Measurements from ENCODE around the gene SIVA1.
A peak's percentile ranks its signal among the peaks of the same experiment; 100 is the strongest.

The SIVA1 gene

GRCh38 chr14:104797115-104798044, 44.4 kb downstream of the SIVA1 start:
- DNase-seq: no peak

GRCh38 chr14:104798300-104799243, 45.6 kb downstream of the SIVA1 start:
- DNase-seq: no peak

GRCh38 chr14:104799244-104800014, 46.5 kb downstream of the SIVA1 start:
- peak; percentile 69 for DNase-seq

- no peak for DNase-seq
Observed at GRCh38 chr14:104800015-104800770, 47.2 kb downstream of the SIVA1 start.

GRCh38 chr14:104800771-104801519, 48.0 kb downstream of the SIVA1 start, which contains the start of gene ZBTB42:
Gene ZBTB42, plus strand, starts transcription at chr14:104801101. Its CDS starts 97 bp downstream, at chr14:104801198.
- peak; percentile 79 for DNase-seq

GRCh38 chr14:104801520-104802393, 48.8 kb downstream of the SIVA1 start:
- no peak for DNase-seq

GRCh38 chr14:104802394-104803184, 49.6 kb downstream of the SIVA1 start:
- no peak for DNase-seq

GRCh38 chr14:104803280-104803911, 50.4 kb downstream of the SIVA1 start:
- no peak for DNase-seq

GRCh38 chr14:104803912-104804410, 51.0 kb downstream of the SIVA1 start:
- no peak for DNase-seq

GRCh38 chr14:104804481-104805325, 51.8 kb downstream of the SIVA1 start:
- no peak for DNase-seq

GRCh38 chr14:104805326-104805678, 52.4 kb downstream of the SIVA1 start:
- no peak for DNase-seq

GRCh38 chr14:104805941-104806624, 53.1 kb downstream of the SIVA1 start:
- no peak for DNase-seq

GRCh38 chr14:104806625-104807465, 53.9 kb downstream of the SIVA1 start:
- no peak for DNase-seq

GRCh38 chr14:104808456-104808855, 55.5 kb downstream of the SIVA1 start:
- DNase-seq: no peak
